HG03039 (cell line): ENCODE data around the gene FTCD.
"Not testable (repeated sequence)": the region's sequence is repeated elsewhere in the genome, so short reads cannot be mapped to it uniquely, and the experiment has no call there.

Experiments used
- ATAC-seq: cut with Tn5 transposase; IDR thresholded peaks from one replicate; pipeline ENCODE4 v1.9.1; 2021; ENCODE audit warnings: mild to moderate bottlenecking, moderate library complexity; ENCODE audit not compliant: unreplicated experiment

Gene FTCD

GRCh38 chr21:46171996-46172862 lies 16.9 kb upstream of the FTCD start:
- no peak for ATAC-seq

DNA sequence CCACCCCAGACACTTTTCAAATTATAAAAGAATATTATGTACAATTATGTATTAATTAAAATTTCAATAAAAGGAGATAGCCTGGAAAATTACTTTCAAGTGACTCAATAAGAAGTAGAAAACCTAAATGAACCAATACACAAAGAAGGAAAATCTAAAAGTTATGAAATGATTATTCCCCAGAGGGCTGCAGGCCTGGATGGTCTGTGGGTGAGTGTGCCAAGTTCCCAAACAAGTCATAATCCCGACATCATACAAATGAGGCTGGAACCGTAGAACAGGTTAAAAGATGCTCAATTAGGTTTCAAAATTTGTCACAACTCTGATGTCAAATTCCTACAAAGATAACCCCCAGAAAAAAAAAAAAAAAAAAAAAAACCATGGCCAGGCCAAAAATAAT lies 16.2 kb upstream of the FTCD start:
- no peak for ATAC-seq

DNA sequence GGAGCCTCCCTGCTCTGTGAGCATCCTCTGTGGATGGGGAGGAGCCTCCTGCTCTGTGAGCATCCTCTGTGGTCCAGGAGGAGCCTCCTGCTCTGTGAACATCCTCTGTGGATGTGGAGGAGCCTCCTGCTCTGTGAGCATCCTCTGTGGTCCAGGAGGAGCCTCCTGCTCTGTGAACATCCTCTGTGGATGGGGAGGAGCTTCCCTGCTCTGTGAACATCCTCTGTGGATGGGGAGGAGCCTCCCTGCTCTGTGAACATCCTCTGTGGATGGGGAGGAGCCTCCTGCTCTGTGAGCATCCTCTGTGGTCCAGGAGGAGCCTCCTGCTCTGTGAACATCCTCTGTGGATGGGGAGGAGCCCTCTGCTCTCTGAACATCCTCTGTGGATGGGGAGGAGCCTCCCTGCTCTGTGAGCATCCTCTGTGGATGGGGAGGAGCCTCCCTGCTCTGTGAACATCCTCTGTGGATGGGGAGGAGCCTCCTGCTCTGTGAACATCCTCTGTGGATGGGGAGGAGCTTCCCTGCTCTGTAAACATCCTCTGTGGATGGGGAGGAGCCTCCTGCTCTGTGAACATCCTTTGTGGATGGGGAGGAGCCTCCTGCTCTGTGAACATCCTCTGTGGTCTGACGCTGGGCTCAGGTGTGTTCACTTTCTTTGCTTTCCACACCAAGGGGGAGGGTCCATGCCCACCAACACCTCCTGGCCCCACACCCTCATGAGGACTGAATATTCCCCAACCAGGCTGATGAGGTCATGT lies 15.2 kb upstream of the FTCD start:
- ATAC-seq, result not testable (repeated sequence)

DNA sequence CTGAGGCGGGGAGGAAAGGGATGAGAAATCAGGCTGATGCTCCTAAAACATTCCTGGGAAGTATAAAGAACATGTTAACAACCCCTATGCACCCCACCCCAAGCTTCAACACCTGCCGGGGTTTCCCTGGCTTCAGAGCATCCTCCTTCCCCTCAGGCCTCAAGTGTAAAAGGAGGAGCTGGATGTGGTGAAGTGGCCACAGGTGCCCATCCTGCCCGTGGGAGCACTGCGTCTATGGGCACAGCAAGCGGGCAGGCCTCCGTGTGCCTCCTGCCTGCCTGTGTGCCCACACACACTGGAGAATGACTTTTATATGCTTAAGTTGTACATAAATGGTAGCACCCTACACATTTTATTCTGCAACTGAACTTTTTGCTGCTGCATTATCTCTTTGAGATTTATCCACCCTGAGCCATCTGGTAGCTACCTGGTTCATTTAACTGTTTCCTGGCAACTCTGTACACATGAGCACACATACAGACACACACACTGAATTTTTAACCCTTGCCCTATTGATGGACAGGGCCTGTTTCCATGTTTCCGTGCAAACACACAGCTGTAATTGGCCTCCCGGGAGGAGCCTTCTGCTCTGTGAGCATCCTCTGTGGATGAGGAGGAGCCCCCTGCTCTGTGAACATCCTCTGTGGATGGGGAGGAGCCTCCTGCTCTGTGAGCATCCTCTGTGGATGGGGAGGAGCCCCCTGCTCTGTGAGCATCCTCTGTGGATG lies 13.4 kb upstream of the FTCD start:
- no peak for ATAC-seq

GRCh38 chr21:46168238-46168637 lies 12.9 kb upstream of the FTCD start:
- ATAC-seq, result no peak

GRCh38 chr21:46165098-46165497 lies 9.7 kb upstream of the FTCD start:
- ATAC-seq, result no peak

DNA sequence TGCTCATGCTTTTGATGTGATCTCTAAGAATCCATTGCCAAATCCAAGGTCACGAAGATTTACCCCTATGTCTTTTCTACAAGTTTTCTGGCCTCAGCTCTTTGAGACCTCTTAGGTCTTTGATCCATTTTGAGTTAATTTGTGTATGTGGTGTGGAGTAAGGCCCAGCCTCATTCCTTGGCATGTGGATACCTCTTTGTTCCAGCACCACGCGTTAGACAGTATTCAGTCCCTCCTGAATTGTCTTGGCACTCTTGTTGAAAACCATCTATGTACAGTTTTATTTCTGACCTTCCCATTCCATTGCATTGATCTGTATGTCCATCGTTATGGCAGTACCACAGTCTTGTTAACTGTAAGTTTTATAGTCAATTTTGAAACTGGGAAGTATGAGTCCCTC lies 8.0 kb upstream of the FTCD start:
- no peak for ATAC-seq

DNA sequence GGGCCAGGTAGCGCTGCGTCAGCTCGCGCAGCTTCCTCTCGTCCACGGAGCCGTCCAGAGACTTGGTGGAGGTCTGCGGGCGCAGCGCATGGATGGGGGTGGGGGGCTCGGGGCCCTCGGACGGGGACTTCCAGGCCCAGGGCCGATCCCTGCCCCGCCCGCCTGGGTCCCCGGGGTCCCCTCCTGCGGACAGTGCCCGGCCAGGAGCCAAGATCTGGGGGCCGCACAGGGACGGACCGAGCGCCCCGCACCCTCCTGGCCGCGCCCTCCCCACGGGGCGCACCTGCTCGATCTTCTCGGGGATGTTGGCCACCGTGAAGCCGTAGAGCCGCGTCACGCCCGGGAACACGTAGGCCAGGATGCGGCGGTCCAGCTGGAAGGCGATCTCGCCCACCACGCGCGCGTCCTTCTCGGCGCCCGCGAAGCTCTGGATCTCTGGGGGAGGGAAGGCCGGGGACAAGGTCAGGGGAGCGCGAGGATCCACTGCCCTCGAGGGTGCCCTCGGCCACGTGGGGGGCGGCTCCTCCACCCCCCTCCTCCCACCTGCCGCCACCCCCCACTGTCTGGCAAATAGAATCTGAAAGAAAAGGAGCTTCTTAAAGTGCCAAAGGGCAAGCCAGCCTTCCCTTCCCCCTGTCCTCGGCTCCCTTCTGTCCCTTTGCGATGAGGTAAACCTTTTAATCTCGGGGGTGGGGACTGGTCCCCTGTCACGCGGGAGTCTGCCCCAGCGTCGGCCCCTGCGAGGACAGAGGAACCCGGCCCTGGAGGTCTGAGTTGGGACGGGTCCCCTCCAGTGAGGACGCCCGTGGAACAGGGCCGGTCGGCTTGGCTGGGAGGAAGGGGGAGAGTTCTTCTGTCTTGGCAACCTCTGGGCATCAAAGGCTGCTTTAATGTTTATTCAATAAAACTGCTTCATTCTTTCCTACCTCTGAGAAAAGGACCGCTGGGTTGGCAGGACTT lies 6.5 kb upstream of the FTCD start:
- ATAC-seq, result no peak

GRCh38 chr21:46160907-46161632 lies 5.7 kb upstream of the FTCD start:
- ATAC-seq, result no peak

DNA sequence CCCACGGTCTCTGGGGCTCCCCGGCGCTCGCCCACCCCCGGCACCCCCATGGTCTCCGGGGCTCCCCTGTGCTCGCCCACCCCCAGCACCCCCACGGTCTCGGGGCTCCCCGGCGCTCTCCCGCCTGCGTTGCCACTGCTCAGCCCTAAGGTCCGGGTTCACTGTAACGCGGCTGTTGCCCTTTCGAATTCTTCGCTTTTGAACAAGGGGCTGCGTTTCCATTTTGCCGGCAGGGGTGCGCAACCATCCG lies 5.2 kb upstream of the FTCD start:
- no peak for ATAC-seq

DNA sequence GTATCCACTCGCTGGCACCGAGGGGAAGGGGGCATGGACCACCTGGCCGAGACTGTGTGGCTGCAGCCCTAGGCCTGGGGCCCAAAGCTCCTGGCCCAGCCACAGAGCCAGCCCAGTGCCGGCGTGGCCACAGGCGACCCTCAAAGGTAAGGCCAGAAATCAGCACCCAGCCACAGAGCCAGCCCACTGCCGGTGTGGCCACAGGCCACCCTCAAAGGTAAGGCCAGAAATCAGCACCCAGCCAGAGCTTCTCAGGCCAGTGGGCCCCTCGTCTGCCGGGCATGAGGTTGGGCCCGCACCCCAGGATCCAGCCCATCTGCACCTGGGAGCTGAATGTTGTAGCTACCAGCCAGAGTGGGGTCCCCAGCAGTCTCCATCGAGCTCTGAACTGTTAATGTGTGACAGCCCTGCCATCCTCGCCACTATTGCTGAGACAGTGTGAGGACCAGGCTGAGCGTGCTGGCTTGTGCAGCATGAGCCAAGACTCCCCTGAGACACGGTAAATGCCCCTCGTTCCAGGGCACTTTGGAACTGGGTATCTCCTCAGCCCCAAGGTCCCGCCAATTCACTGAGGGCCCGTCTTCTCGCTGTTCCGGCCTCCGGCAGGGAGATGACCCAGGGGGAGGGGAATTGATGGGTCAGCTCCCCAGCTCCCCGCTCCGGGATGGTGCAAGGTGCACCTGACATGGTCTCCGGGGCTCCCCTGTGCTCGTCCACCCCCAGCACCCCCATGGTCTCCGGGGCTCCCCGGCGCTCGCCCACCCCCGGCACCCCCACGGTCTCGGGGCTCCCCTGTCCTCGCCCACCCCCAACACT lies 4.7 kb upstream of the FTCD start:
- no peak for ATAC-seq

- ATAC-seq, result no peak
Measured at GRCh38 chr21:46159390-46159789, 4.0 kb upstream of the FTCD start.

GRCh38 chr21:46158666-46159300 lies 3.4 kb upstream of the FTCD start:
- no peak for ATAC-seq

GRCh38 chr21:46157987-46158451 lies 2.6 kb upstream of the FTCD start:
- ATAC-seq, result no peak

DNA sequence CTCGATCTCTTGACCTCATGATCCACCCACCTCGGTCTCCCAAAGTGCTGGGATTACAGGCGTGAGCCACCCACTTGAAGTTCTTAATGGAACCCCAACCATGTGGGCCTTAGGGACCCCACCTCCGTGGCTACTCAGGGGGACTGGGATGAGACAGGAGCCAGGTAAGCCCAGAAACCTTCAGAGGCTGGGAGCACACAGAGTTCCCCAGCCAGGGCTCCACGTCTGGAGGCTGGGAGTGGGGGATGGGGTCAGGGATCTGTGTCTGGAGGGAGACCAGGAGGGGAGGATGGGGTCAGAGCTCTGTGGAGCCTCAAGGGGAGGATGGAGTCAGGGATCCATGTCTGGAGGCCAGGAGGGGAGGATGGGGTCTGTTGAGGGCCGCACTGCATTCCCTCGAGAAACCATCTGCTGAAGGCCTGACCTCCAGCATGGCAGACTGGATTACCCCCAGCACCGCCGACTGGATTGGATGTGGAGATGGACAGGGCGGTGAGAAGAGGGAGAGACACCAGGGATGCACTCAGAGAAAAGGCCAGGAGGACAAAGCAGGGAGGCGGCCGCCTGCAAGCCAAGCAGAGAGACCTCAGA lies 2.1 kb upstream of the FTCD start:
- no peak for ATAC-seq

- no peak for ATAC-seq
Measured at GRCh38 chr21:46156678-46157077, 1.3 kb upstream of the FTCD start.

DNA sequence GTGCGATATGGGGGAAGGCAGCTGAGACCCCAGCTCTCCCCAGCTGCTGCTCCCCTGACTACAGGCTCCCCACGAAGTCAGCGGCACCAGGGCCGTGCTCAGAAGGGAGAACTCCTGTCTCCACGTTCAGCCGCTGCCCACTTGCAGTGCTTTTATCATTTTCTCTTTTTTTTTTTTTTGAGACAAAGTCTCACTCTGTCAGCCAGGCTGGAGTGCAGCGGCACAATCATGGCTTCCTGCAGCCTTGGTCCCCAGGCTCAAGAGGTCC lies 933 bp upstream of the FTCD start:
- no peak for ATAC-seq

DNA sequence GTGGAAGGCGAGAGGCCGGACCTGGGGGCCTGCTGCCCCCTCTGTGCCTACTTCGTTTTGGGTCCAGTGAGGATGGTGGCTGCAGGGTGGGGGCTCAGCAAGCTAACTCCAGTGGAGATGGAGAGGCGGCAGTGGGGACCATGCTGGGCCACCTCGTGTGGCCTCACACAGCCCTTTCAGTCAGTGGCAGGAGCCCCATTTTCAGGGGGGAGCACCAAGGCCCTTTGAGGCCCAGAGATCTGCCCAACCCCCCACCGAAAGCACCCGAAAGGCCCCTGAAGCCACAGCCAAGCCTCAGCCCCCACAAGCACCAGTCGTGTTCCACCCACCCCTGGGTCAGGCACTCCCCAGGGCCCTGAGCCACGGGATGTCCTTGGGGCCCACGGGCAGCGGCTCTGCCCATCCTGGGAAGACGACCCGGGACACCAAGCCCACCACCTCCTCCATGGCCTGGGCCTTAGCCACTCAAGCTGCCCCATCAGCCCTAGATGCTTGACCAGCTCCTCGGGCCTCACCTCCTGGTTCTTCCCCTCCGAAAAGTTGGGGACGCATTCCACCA lies 345 bp downstream of the FTCD start:
- ATAC-seq, result no peak
